HUDEP-2 (cell line): ENCODE measurements around the gene BIVM.

Experiments used
- DNase-seq, 76 experiments: peaks; one replicate each; lab custom pipeline; 2025; ENCODE audit not compliant: unreplicated experiment in 76 of 76; lab: John Stamatoyannopoulos, UW

Gene BIVM

GRCh38 chr13:102838273-102838672 is 39.4 kb downstream of the BIVM start:
- DNase-seq = no peak

DNA sequence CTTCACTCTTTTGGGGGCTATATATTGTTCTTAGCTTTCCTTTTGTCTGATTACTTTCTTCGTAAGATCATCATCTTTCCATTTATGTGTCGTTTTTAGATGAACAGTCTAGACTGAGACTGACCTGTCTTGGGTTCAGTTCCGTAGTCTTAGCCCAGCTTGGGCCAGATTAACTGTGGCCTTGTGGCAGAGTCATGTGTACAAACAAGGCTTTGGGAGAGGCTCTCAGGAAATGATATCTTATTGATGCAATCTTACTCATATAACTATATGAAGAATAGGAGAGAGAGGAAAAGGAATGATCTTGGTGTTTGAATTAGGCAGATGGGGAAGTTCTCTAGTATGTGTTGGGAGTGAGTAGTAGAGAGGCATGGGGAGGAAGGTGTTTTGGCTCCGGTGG is 40.1 kb downstream of the BIVM start:
- DNase-seq = no peak

DNA sequence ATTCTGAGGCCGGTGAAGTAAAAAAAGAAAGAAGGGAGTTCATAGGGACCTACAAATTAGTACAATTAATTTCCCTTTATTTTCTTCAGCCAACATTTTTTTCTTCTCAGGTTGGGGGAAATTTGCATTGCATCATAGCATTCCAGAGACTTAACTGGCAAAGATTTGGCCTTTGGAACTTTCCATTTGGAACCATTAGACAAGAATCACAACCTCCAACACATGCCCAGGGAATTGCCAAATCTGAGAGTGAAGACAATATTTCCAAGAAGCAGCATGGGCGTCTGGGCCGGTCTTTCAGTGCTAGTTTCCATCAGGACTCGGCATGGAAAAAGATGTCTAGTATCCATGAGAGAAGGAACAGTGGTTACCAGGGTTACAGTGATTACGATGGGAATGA is 40.5 kb downstream of the BIVM start:
- no peak for DNase-seq

DNA sequence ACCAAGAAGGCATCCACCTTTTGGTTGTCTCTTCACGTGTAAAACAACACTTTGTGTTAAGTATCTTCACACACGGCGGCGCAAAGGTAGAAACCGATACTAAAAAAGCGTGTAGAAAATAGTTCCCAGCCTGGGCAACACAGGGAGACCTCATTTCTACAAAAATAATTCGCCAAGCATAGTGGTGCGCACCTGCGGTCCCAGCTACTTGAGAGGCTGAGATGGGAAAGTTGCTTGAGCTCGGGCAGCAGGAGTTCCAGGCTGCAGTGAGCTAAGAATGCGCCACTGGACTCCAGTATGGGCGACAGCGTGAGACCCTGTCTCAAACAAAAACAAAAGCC is 46.3 kb downstream of the BIVM start:
- DNase-seq = peak in 1 of 76 experiments; percentile 31

DNA sequence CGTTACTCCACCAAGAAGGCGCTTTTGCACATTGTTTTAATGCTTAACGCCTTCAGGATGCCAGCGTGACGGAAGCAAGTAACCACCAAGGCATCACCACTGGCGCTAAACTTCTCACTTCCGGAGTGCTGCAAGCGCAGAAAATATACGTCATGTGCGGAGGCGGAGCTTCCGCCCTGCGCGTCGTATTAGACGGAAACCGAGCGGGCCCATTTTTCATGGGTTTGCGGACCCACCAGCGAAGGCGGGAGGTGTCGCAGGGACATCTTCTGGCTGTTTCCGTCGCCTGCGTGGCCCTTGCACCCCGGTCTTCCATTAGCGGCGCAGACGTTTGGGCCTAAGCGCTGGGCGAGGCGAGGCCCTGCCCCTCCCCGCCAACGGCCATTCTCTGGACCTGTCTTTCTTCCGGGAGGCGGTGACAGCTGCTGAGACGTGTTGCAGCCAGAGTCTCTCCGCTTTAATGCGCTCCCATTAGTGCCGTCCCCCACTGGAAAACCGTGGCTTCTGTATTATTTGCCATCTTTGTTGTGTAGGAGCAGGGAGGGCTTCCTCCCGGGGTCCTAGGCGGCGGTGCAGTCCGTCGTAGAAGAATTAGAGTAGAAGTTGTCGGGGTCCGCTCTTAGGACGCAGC is 46.8 kb downstream of the BIVM start, which contains the start of gene ERCC5:
Gene ERCC5 (plus strand): TSS at position 403 of the 631 bp plus-strand sequence. CDS start 235 bp downstream, outside the sequence.
- peak in 75 of 76 experiments; percentile 65 to 96 (median 91) for DNase-seq

DNA sequence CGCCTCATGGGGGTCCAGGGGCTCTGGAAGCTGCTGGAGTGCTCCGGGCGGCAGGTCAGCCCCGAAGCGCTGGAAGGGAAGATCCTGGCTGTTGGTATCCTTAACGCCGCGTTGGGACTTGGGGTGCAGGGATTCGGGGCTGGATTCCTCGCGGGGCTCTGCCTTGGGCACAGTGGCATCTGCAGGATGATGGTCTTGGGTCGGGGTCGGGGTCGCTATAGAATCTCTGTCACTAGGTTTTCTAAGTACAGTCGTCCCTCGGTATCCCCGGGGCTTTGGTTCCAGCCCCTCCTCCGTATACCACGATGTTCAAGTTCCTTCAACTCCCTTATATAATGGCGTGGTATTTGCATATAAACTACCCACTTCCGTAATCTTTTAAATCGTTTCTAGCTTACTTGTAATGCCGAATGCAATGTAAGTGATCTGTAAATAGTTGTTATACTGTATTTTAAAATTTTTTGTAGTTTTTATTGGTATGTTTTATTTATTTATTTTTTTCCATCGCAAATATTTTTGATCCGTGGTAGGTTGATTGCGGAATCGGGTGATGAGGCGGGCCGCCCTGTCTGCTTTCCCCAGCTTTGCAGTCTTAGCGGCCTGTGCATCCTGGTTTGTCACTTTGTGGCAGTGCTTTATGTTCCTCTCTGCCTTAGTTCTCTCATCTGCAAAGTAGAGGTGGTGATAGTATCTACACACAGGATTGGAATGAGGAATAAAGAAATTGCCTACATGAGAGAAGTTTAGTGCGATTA is 47.5 kb downstream of the BIVM start:
- peak in 44 of 76 experiments; percentile 1 to 55 (median 16) for DNase-seq

GRCh38 chr13:102847272-102848234 is 48.6 kb downstream of the BIVM start:
- DNase-seq = peak in 21 of 76 experiments; percentile 0 to 48 (median 8)

DNA sequence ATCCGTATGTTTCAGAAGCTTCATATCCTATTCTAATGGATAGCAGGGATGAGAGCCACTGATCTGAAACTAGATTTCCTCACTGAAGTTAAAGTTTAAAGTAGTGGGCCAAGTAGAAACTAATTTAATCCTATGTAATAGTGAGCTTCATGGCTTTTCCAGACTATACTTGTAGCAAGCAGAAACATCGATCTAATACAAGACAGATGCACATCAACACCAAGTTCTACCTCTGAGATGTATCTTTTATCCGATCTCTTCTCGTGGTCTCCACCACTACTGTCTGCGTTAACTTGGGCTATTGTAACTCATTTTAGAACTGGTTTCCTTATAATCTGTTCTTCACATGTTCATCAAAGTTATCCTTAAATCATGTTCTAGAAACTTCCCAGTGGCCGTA is 50.0 kb downstream of the BIVM start:
- DNase-seq = no peak

DNA sequence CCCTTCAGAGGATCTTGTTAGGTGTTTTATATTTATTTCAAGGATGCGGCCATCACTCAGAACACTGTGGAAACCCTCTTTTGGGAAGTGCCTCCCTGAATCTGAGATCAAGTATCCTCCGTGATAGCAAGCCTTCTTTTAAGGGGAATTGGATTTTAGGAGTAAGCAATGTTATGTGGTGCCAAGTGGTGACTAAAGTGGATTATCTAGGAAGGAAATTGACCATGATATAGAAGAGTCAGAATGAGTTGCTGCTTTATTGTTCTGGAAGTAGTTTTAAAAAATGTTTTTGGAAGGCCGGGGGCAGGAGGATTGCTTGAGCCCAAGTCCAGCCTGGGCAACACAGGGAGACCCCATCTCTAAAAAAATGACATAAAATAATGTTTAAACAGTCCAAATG is 53.6 kb downstream of the BIVM start:
- DNase-seq = no peak

DNA sequence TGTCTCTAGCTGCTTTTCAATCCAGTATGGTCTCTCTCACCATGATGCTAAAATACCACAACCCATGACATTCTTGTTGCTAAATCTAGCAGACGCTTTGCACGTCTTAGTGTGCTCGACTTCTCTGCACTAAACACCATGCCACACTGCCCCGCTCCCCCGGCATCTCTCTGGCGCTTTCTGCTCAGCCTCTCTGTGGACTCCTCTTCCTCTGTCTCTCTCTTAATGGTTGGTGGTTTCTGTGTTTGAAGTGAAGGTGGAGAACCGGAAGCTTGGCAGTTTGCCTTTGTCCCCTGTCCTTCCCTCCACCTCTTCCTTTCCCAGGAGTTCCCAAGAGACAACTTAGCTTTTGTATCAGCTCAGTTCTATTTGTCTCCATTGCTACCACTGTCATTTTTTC is 55.8 kb downstream of the BIVM start:
- DNase-seq = no peak

DNA sequence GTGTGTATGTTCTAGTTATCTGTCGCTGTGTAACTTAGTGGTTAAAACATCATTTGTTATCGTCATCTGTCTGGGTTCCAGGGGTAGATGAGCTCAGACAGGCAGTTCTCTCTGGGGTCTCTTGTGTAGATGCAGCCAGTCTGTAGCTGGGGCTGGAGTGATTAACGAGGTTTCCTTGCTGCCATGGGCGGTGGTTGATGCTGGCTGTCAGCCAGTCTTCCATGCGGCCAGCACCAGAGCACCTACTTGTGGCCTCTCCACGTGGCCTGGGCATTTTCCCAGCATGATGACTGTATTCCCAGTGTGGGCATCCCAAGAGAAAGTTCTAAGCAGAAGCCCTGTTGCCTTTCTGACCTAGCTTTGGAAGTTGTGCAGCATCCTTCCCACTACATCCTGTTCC is 57.6 kb downstream of the BIVM start:
- peak in 50 of 76 experiments; percentile 1 to 70 (median 34) for DNase-seq

DNA sequence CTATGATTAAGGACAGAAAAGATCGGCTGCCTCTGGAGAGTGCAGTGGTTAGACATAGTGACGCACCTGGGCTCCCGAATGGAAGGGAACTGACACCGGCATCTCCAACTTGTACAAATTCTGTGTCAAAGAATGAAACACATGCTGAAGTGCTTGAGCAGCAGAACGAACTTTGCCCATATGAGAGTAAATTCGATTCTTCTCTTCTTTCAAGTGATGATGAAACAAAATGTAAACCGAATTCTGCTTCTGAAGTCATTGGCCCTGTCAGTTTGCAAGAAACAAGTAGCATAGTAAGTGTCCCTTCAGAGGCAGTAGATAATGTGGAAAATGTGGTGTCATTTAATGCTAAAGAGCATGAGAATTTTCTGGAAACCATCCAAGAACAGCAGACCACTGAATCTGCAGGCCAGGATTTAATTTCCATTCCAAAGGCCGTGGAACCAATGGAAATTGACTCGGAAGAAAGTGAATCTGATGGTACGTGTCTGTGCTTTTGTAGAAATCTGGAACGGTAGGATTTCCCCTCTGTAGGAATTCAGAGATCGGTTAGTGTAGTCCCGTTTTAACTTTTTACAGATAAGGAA is 63.8 kb downstream of the BIVM start:
- no peak for DNase-seq

DNA sequence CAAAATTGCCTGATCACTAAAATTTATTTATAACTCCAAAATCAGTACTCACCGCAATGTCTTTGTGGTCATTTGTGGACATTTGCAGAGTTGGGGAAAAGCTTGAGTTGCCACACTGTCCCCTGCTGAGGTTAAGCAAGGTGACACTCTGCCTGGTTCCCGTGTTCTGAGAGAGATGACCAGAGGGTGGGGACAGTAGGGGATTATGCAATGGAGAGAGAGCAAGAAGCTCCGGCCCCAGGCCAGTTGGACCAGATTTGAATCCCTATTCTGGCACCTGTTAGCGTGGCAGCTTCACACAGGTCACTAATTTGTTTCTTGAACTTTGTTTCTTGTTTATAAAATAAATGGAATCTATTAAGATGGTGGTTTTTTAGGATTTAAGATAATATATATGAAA is 64.7 kb downstream of the BIVM start:
- no peak for DNase-seq

DNA sequence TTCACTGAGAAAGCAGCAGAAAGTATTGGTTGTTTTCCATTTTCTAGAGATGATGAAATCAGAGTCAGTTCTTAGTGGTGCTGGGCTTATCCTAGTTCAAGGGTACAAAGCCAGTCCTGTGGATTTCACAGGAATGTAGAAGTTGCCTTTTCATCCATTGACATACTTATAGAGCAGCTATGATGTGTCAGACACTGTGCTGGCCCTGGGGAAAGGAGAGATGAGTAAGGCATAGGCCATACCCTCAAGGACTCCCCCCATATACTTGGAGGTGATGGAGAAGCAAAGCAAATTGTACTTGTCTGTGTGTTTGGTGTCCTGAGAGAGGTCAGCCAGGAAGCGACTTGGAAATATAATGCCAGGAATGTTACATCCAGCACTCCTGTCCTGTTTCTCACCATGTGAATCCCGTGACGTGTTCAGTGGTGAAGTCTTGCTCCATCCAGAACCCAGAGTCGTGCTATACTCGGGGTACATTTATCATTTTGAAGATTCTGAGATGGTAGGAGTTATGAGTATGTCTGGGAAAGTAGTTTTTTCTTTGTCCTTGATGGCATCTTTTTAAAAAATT is 69.5 kb downstream of the BIVM start:
- no peak for DNase-seq

GRCh38 chr13:102869948-102870676 is 71.2 kb downstream of the BIVM start:
- DNase-seq = no peak

DNA sequence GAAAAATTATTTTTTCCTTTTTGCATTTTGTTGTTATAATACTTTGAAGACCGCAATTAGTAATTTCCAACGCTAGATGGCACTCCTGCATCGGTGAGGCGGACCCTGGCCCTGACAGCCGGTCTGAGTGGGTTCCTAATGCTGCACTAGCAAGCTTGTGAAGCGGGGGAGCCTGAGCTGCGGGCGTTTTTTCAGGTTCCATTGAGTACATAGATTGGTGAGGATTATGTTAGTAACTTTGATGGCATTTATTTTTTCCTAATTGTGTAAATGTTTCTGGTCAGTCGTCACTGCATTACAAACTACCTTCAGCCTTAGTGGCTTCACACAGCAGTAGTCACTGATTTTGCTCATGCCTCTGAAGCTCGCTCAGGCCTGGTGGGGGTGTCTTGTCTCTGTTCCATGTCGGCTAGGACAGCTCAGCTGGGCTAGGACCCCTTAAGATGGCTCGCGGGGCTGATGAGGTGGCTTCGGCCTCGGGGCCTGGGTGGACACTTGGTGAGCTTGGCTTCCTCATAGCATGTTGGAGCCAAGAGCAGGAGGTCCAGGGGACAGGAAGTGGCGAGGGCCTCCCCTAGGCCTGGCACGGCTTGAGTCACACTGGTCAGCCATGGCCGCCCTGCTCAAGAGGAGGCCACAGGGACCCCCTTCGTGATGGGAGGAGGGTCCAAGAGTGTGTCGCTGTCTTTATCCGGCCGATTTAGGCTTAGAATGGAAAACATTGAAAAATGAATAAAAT is 71.9 kb downstream of the BIVM start:
- peak in 45 of 76 experiments; percentile 1 to 52 (median 13) for DNase-seq

- no peak for DNase-seq
Measured at GRCh38 chr13:102872131-102872530, 73.2 kb downstream of the BIVM start.

- DNase-seq = no peak
Measured at GRCh38 chr13:102872531-102872930, 73.6 kb downstream of the BIVM start.

GRCh38 chr13:102873653-102874052 is 74.7 kb downstream of the BIVM start:
- peak in 2 of 76 experiments; percentile 1 to 11 for DNase-seq
